Midbrain (tissue), 1 donor: ENCODE data around the gene NR4A2.

ENCODE experiments used
- DNase-seq: peaks from one replicate; lab custom pipeline; 2025; lab: John Stamatoyannopoulos, UW

The NR4A2 gene

GRCh38 chr2:156332534-156333273, at the start of gene NR4A2:
Gene NR4A2, minus strand, starts transcription at chr2:156332721. Its CDS starts 2,535 bp downstream, at chr2:156330186.
- DNase-seq = peak; percentile 84

GRCh38 chr2:156380117-156380645, 47.7 kb upstream of the NR4A2 start:
- DNase-seq = no peak

GRCh38 chr2:156379714-156380113, 47.2 kb upstream of the NR4A2 start:
- no peak for DNase-seq

GRCh38 chr2:156379071-156379470, 46.5 kb upstream of the NR4A2 start:
- DNase-seq = no peak

- DNase-seq = no peak
Measured at GRCh38 chr2:156366753-156367152, 34.2 kb upstream of the NR4A2 start.

- no peak for DNase-seq
Measured at GRCh38 chr2:156363141-156363540, 30.6 kb upstream of the NR4A2 start.

GRCh38 chr2:156356014-156356754, 23.7 kb upstream of the NR4A2 start:
- DNase-seq = no peak

GRCh38 chr2:156352911-156353310, 20.4 kb upstream of the NR4A2 start:
- DNase-seq = no peak

GRCh38 chr2:156350374-156351142, 18.0 kb upstream of the NR4A2 start:
- DNase-seq = no peak

GRCh38 chr2:156349605-156350004, 17.1 kb upstream of the NR4A2 start:
- no peak for DNase-seq

- no peak for DNase-seq
Measured at GRCh38 chr2:156349161-156349560, 16.6 kb upstream of the NR4A2 start.

- no peak for DNase-seq
Measured at GRCh38 chr2:156347431-156347830, 14.9 kb upstream of the NR4A2 start.

GRCh38 chr2:156346731-156347130, 14.2 kb upstream of the NR4A2 start:
- no peak for DNase-seq

GRCh38 chr2:156345582-156345981, 13.1 kb upstream of the NR4A2 start:
- DNase-seq = no peak

GRCh38 chr2:156343940-156344301, 11.4 kb upstream of the NR4A2 start:
- no peak for DNase-seq

- DNase-seq = no peak
Measured at GRCh38 chr2:156343096-156343939, 10.8 kb upstream of the NR4A2 start.

- peak; percentile 95 for DNase-seq
Measured at GRCh38 chr2:156342254-156343095, 10.0 kb upstream of the NR4A2 start.

- DNase-seq = peak; percentile 81
Measured at GRCh38 chr2:156341452-156342253, 9.1 kb upstream of the NR4A2 start.

GRCh38 chr2:156340804-156341451, 8.4 kb upstream of the NR4A2 start:
- peak; percentile 70 for DNase-seq
